ENCODE results near the gene PACSIN2. TPM values are rescaled to one million over a fixed set of nuclear protein-coding genes. Genes with fewer than 3 reads are reported as not detected.

The PACSIN2 gene
- total and polyA plus RNA-seq, 8 donors = 45.1 to 109 (median 95.4) TPM

GRCh38 chr22:42924436-42924835 lies 90.5 kb downstream of the PACSIN2 start:
- Histone ChIP-seq H3K9me3 (no peaks in the 10 kb centered on the region), H3K27ac (peak overlapping the region in 1 of 4 donors; percentile 89), H3K4me3 (no peak overlapping the region), H3K4me1 (peaks cover 55 to 87% (median 71%) of the 10 kb centered on the region in 3 donors), H3K36me3 (no peaks in the 10 kb centered on the region), H3K27me3 (no peaks in the 10 kb centered on the region)
- ATAC-seq (no peak), DNase-seq (peak in 3 of 6 donors; percentile 23 to 44 (median 26)), FAIRE-seq (no peak)
- TF ChIP-seq CTCF (IDR thresholded peaks at IDR 0.05) = no peak
- WGBS, 2 donors = 93 to 96% methylated on average over 9 of the region's 9 CpGs
- intact Hi-C loops (cut with DNase I) = no loop called here

DNA sequence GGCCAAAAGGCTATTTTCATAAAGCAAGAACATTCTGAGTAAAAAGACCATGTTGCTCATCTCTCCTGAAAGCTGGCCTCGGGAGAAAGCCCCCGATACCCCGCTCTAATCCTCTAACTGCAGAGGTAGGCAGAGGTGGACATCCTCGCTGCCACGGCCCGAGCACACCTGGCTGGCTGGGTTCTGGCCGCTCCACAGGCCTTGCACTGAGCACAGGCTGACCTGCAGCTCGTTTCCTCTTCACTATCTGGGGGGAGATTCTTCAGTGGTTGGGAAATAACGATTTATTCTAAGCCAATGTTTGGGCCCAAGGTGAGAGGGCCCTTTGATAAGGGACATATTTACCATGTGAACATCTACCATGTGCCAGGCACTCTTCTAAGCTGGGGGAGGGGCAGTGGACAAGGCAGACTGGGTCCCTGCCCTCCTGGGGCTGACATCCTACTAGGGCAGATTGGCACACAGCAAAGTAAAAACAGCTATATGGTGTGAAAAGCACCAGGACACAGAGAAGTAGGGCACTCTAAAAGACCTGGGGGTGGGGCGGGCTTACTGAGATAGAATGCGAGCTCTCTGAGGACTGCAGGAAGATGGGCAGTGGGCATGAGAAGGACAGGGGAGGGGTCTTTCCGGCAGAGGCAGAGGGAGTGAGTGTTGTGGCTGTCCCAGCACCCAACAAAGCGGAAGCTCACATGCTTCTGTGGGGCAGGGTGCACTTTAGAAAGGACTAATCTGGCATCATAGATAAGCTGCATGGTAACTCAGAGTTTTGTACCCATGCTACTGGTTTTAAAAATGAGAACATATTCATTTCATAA lies 92.4 kb downstream of the PACSIN2 start:
- Histone ChIP-seq H3K4me3 (no peak overlapping the region), H3K9me3 (no peaks in the 10 kb centered on the region), H3K27me3 (no peaks in the 10 kb centered on the region), H3K27ac (peak overlapping the region; percentile 64 to 89 (median 86)), H3K4me1 (peaks cover 52 to 82% (median 66%) of the 10 kb centered on the region in 3 donors), H3K36me3 (no peaks in the 10 kb centered on the region)
- WGBS, 2 donors = 23 to 26% methylated on average over 13 of the region's 13 CpGs
- DNase-seq (peak in 3 of 6 donors; percentile 59 to 75 (median 64)), ATAC-seq (peak; percentile 49 to 61 (median 57)), FAIRE-seq (no peak)
- TF ChIP-seq CTCF (IDR thresholded peaks at IDR 0.05) = no peak
- intact Hi-C loops (cut with DNase I) = no loop called here

DNA sequence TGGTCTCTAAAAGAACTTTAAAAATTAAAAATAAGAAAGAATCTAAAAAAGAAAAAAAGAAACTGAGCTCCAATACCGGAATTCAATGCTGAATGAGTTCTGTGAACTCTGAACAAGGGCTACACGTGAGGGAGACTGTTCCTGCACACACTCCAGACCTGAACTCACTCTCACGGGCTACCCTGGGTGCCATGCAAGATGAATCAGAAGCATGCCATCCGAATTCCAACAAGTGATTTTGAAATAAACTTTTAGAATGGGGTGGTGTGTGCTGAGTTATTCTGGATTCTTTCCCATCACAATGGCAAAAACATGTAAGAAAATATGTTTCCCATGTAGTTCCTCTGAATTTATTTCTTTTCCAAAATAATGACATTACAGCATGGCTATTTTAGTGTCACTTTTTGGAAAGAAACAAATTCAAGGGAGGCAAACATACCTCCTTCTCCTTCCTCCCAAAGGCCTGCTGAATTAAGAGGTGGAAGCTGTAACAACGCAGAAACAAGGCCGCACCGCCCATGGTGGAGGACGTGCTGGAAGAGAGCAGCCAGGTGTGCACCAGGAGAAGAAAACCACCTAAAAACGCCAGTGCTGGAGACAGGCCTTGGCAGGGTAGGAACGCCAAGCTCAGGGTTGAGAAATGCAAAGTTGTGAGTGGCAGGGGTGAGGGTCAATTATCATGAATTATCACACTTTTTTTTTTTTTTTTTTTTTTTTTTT lies 94.7 kb downstream of the PACSIN2 start:
- intact Hi-C loops (cut with DNase I) = no loop called here
- no peak for ATAC-seq
- Histone ChIP-seq H3K36me3 (no peaks in the 10 kb centered on the region), H3K27ac (peak overlapping the region in 3 of 4 donors; percentile 86 to 89 (median 87)), H3K27me3 (no peaks in the 10 kb centered on the region), H3K4me3 (no peak overlapping the region), H3K9me3 (no peaks in the 10 kb centered on the region), H3K4me1 (peaks cover 52 to 79% (median 55%) of the 10 kb centered on the region in 3 donors)
- FAIRE-seq = no peak
- 48 to 51% methylated on average over 10 of the region's 10 CpGs for WGBS, 2 donors
- peak in 3 of 6 donors; percentile 25 to 48 (median 35) for DNase-seq
- TF ChIP-seq CTCF (IDR thresholded peaks at IDR 0.05) = no peak

DNA sequence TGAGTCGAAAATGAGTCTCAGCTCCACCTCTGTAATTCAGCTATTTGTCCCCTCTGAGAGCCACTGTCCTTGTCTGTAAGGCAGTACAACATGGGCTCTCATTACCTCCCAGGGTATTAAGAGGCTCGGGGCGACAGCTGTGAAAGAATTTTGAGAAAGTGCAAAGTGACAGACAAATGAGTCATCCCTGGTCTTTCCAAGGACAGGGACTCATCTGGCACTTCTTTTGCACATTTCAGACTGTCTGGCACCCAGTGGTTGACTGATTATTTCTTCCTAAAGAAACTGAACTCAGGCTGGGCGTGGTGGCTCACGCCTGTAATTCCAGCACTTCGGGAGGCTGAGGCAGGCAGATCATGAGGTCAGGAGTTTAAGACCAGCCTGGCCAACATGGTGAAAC lies 95.8 kb downstream of the PACSIN2 start:
- H3K27ac ChIP-seq = peak overlapping the region in 2 of 4 donors; percentile 1 to 23
- no peaks in the 10 kb centered on the region for H3K27me3 ChIP-seq
- intact Hi-C loops (cut with DNase I) = no loop called here
- TF ChIP-seq CTCF (IDR thresholded peaks at IDR 0.05) = no peak
- FAIRE-seq = no peak
- peak in 2 of 6 donors; percentile 6 to 17 for DNase-seq
- H3K4me1 ChIP-seq = peaks cover 50 to 81% (median 62%) of the 10 kb centered on the region in 3 donors
- H3K4me3 ChIP-seq = no peak overlapping the region
- WGBS, 2 donors = 78 to 88% methylated on average over 6 of the region's 6 CpGs
- no peaks in the 10 kb centered on the region for H3K9me3 ChIP-seq
- H3K36me3 ChIP-seq = no peaks in the 10 kb centered on the region
- no peak for ATAC-seq

Data from pancreas (tissue), 10 donors.